HG03439 (cell line): Measurements from ENCODE around the gene NDUFAF3.

Experiments used
- ATAC-seq: cut with Tn5 transposase; IDR thresholded peaks from one replicate; pipeline ENCODE4 v1.9.1; 2021; ENCODE audit warnings: mild to moderate bottlenecking, moderate library complexity; ENCODE audit not compliant: unreplicated experiment

Gene NDUFAF3

DNA sequence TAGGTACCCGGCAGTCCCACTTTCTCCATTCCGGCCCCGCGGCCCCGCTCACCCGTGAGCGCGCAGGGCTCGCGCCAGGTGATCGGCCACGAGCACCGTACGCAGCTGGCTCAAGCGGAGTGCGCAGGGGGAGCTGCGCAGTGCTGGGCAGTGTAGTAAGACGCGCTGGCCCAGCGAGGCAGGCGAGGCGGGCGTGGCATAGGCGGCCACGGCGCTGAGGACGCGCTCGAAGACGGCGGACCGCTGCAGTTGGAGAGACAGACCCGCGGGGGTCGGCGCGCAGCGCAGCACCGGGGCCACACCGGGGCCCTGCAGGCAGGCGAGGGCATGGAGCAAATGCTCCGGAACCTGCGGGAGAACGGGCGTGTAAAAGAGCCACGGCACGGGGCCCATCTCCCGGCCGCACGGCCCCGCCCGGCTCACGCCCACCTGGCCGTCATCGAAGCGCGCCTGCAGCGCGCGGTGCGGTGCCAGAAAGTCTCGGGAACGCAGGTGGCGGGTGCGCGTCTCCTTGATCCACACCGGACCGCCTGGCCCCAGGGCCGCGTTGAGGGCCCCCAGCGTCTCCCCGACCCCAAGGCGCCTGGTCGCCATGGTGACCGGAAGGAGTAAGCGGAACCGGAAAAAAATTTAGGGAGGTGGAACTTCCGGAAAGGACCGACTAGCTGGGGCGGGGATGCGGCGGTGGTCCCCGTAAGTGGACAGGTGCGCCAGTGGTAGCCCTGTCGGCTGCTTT is 3.8 kb upstream of the NDUFAF3 start, which contains the start of gene DALRD3:
Gene DALRD3, minus strand, starts transcription at position 610 of the 736 bp plus-strand sequence. Its CDS starts 16 bp downstream, at position 594.
- no peak for ATAC-seq

DNA sequence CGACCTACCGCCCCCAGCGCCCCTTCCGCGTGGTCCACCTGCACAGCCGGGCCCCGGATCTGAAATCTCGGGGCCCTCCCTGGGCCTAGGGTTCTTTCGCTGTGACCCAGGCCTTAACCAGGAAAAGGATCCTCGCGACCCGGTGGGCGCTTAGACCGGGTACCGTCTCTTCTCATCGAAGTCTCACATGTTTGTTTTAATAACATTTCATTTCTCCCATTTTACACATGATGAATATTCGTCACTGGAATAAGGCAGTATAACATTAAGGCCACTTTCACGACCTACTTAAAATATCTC is 3.3 kb upstream of the NDUFAF3 start:
- ATAC-seq = no peak

GRCh38 chr3:49019941-49020329 is 2.0 kb upstream of the NDUFAF3 start:
- no peak for ATAC-seq

- ATAC-seq = peak; percentile 6
These were observed 1.4 kb upstream of the NDUFAF3 start for GRCh38 chr3:49020330-49021212.

- peak; percentile 50 for ATAC-seq
These were observed 608 bp upstream of the NDUFAF3 start for GRCh38 chr3:49021213-49021812.

DNA sequence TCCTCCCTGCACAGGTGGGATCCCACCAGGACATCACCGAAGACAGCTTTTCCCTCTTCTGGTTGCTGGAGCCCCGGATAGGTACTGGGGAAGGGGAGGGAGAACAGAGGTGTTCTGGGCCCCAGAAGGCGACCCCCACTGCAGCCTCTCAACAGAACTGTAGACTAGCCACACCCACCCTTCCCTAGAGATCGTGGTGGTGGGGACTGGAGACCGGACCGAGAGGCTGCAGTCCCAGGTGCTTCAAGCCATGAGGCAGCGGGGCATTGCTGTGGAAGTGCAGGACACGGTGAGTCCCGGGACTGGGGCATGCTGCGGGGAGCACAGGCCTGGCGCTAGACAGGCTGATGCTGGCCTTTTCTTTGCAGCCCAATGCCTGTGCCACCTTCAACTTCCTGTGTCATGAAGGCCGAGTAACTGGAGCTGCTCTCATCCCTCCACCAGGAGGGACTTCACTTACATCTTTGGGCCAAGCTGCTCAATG is 809 bp downstream of the NDUFAF3 start:
- no peak for ATAC-seq

DNA sequence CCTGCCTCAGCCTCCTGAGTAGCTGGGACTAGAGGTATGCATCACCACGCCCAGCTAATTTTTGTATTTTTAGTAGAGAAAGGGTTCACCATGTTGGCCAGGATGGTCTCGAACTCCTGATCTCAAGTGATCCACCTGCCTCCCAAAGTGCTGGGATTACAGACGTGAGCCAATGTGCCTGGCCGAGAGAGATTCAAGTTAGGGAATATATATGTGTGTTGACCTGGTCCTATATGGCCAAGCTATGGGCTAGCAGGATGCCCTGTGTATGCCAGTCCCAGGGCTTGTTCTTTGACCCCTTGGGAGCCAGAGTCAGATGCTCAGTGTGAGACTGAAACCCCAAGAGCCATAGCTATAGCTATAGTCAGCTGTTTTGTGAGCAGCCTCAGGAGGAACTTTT is 1.9 kb downstream of the NDUFAF3 start:
- ATAC-seq = no peak

DNA sequence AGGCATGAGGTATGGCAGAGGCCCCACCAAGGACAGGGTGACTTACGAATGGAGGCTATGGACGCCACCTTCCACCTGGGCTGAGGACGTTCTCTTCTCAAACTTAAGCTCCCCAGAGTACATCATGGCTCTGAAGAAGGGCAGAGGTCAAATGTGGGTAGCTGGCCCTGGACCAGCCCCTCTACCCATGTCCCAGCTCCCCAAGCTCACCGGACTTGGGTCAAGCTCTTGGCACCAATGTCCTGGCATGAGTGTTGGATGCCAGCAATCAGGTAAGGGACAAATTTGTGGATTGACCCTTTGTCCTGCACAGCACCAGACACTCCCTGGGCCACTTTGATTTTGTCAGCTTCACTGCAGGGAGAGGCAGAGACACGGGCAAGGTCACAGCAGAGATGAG is 2.5 kb downstream of the NDUFAF3 start:
- ATAC-seq = no peak

DNA sequence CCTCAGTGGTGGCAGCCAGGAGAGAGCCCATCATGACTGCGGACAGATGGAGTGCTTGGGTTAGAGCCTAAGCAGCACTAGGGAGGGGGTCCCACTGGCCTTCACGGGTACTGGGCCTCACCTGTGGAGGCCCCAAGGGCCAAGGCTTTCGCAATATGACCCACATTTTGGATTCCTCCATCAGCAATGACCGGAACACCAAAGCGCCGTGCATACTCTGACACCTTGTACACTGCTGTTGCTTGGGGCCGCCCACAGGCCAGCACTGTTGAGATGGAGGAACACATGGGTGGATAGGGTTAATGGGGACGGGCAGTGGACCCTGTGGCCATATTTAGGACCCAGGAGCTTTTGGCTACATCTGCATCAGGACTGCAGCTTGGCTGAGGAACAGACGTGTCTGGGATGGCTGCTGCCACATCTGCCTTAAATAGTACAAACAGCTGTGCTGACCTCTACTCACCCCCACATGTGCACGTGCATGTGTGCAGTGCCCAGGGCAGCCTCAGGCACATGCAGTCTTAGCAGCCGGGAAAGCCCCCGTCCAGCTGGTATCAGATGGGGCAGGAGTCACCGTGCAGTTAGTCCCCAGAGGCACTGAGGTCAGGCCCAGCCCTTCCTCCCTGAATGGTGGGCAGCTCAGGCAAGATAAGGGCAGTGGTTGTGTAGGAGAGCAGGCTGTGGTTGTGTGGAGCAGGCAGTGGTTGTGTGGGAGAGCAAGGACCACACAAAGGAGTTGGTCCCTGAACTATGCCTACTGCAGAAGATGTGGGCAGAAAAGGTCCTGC is 3.3 kb downstream of the NDUFAF3 start:
- ATAC-seq = no peak

DNA sequence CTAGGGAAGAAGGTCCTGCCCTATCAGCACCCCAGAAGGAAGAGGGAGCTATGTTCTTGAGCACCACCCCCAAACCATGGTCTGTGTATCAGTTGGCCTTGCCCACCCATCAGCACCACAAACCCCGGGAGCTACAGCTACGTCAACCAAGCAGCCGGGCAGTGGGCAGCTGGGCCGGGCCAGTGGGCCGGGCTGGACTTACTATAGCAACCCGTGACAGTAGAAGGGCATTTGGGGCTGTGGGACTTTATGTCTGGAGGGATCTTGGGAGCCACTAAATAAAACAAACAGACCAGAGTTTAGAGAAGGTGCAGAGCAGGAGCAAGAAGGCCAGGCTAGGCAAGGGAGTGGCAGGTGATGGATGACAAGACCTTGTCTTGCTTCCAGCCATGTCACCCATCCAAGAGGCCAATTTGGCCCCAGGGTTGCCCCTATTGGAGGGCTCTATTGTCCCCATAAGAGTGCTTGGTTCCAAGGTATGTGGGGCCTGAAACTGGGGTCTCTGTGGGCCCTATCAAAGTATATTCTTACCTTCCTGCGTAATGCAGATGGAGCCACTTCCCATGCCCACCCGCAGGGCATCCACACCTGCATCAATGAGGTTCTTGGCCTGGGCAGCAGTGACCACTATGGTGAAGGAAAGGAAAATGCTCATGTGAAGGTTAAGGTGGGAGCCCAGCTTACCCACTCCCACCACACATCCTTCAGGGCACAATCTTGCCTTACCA is 4.0 kb downstream of the NDUFAF3 start:
- ATAC-seq = no peak

DNA sequence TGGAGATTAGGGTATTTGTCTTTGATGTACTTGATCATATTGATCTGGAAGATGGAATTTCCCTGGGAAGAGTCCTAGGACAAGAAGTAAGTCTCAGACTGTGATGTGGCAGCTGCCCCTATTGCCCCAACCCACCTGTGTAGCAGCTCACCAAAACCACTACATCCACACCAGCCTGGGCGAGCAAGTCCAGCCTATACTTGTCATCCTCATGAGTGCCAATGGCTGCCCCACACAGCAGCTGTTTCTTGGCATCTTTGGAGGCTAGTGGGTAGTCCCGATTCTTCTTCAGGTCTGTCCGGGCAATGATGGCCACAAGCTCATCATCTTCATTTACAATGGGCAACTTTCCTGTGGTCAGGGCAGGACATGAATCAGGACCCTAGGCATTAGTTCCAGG is 4.6 kb downstream of the NDUFAF3 start:
- ATAC-seq = no peak

DNA sequence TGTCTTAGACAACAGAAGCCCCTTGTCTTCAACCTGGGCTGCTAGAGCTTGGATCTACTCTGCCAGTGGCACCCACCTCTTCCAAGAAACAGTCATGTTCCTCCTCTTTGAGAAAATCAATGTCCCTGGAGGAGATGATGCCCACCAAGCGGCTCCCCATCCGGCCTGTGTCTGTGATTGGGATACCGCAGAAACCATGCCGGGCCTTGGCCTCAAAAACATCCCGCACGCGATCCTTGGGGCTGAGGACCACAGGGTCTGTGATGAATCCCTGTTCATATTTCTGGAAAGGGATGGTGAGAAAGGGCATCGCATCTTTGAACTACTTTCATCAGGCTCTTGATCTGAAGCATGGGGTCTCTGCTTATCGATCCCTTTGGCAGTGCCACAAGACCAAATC is 5.7 kb downstream of the NDUFAF3 start:
- no peak for ATAC-seq

DNA sequence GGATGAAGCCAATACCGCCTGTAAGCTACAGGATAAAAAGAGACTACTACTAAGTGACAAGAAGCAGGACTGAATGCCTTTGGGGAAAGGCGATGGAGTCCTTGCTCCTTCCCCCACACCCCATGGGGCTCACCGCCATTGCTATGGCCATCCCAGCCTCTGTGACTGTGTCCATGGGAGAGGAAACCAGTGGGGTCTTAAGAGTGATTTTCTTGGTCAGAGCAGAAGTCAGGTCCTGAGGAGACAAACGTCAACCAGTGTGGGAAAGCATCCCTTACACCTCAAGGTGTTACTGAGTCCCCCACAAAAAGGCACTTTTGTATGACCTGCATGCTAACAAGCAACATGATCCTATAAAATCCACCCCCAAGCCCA is 6.4 kb downstream of the NDUFAF3 start:
- no peak for ATAC-seq

- peak; percentile 84 for ATAC-seq
These were observed 7.0 kb downstream of the NDUFAF3 start, which contains the start of gene IMPDH2 for GRCh38 chr3:49028673-49029562. IMPDH2 (minus strand) TSS chr3:49029398; CDS start chr3:49029350, 48 bp downstream.

GRCh38 chr3:49029563-49029884 is 7.6 kb downstream of the NDUFAF3 start:
- ATAC-seq = no peak

- ATAC-seq = no peak
These were observed 8.4 kb downstream of the NDUFAF3 start for GRCh38 chr3:49030321-49030720.

- no peak for ATAC-seq
These were observed 10.9 kb downstream of the NDUFAF3 start for GRCh38 chr3:49032646-49033304.

- ATAC-seq = no peak
These were observed 12.7 kb downstream of the NDUFAF3 start for GRCh38 chr3:49034650-49035049.

DNA sequence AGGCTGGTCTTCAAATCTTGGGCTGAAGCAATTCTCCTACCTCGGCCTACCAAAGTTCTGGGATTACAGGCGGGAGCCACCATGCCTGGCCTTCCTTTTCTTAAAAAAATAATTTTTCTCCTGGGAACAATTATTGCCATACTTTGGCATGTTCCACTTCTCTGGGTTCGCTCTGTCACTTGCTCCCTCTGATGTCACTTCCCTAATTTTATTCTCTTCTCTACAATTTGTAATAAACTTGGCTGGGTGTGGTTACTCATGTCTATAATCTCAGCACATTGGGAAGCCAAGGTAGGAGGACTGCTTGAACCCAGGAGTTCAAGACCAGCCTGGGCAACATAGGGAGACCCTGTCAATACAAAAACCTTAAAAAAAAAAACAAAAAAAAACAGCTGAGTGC is 13.4 kb downstream of the NDUFAF3 start:
- ATAC-seq = no peak
